GM12878 (cell line): ENCODE results near the gene CYP4F8. TPM values are rescaled to one million over a fixed set of nuclear protein-coding genes. Genes with fewer than 3 reads are reported as not detected.

Experiments
- ATAC-seq: fragments of 200-7000 bp; cut with Tn5 transposase; 3 replicates; pipeline ENCODE4 v1.9.1; 2020; ENCODE audit warnings: mild to moderate bottlenecking, moderate library complexity
- BruUV-seq: library from RNA; stranded (reverse); fragments of 400-500 nt; replicated peaks from 2 replicates; lab custom pipeline; 2021; lab: Mats Ljungman, UMichigan
- CTCF ChIA-PET: fragments of 300-600 bp; sonication (Branson Sonifier 250); formaldehyde crosslinking; extraction: SDS; loops from one replicate; lab custom pipeline; 2021; ENCODE audit warnings: inconsistent platforms; lab: Yijun Ruan, JAX
- POLR2A ChIA-PET: fragments of 350-600 bp; formaldehyde crosslinking; extraction: SDS; loops from one replicate; lab custom pipeline; 2021; ENCODE audit warnings: inconsistent platforms; lab: Charles Lee
- RAD21 ChIA-PET: fragments of 300-600 bp; sonication (Branson Sonifier 250); formaldehyde crosslinking; loops from one replicate; lab custom pipeline; 2023; ENCODE audit warnings: antibody characterized with exemption; ENCODE audit not compliant: unreplicated experiment; lab: Charles Lee
- SMC1A ChIA-PET: fragments of 300-600 bp; sonication (Branson Sonifier 250); formaldehyde crosslinking; loops from one replicate; lab custom pipeline; 2023; ENCODE audit not compliant: unreplicated experiment, uncharacterized antibody; lab: Charles Lee
- DNase-seq: peaks from one replicate; pipeline ENCODE4 v3.0.0-alpha.2; 2011; ENCODE audit warnings: low read depth, low spot score
- FAIRE-seq: peaks from 3 replicates; lab custom pipeline; 2011; peaks lifted over from hg19 to GRCh38; lab: Jason Lieb, UNC
- H2AFZ ChIP-seq: 2 replicates; pipeline ENCODE4 v1.6.0; 2011; ENCODE audit warnings: low read depth, low read length, control low read depth; ENCODE audit not compliant: control insufficient read depth
- H3K27ac ChIP-seq: 2 replicates; pipeline ENCODE4 v1.5.1; 2011; ENCODE audit warnings: control low read depth; ENCODE audit not compliant: control insufficient read depth, insufficient read depth
- H3K27me3 ChIP-seq, 2 experiments: replicated peaks in 1 of 2; 2 replicates each; pipeline versions ENCODE4 v1.6.0 to v1.6.1; 2011; ENCODE audit warnings: low read length in 1 of 2; ENCODE audit not compliant: control insufficient read depth in 2 of 2, insufficient read depth in 2 of 2
- H3K36me3 ChIP-seq, 2 experiments: 2 replicates each; pipeline ENCODE4 v1.5.1; 2011; ENCODE audit warnings: low read length in 1 of 2; ENCODE audit not compliant: control insufficient read depth in 2 of 2, insufficient read depth in 2 of 2
- H3K4me1 ChIP-seq: 2 replicates; pipeline ENCODE4 v1.6.1; 2011; ENCODE audit warnings: mild to moderate bottlenecking, low read length, moderate library complexity, mixed read lengths; ENCODE audit not compliant: control insufficient read depth, insufficient read depth
- H3K4me2 ChIP-seq: 2 replicates; pipeline ENCODE4 v1.6.0; 2011; ENCODE audit warnings: control low read depth; ENCODE audit not compliant: control insufficient read depth, insufficient read depth
- H3K4me3 ChIP-seq: fragments of 200-600 bp; sonication (generic); 2 replicates; pipeline ENCODE4 v1.5.1; 2016
- H3K79me2 ChIP-seq: 2 replicates; pipeline ENCODE4 v1.6.0; 2011; ENCODE audit warnings: low read length; ENCODE audit not compliant: control insufficient read depth, insufficient read depth
- H3K9ac ChIP-seq: 2 replicates; pipeline ENCODE4 v1.8.0; 2011; ENCODE audit warnings: low read length, control low read depth, mixed read lengths; ENCODE audit not compliant: control insufficient read depth, insufficient read depth
- H3K9me3 ChIP-seq: replicated peaks from 3 replicates; pipeline ENCODE4 v1.5.1; 2011; ENCODE audit warnings: mild to moderate bottlenecking, low read length; ENCODE audit not compliant: control insufficient read depth, insufficient read depth
- H4K20me1 ChIP-seq: 2 replicates; pipeline ENCODE4 v1.6.0; 2011; ENCODE audit not compliant: control insufficient read depth, insufficient read depth
- CHD2 ChIP-seq: IDR thresholded peaks from 2 replicates; pipeline ENCODE4 v1.6.1; 2011; ENCODE audit warnings: low read depth, low read length, improper control_type of control experiment, borderline replicate concordance
- ETV6 ChIP-seq, 2 experiments: fragments of 450-650 bp in 1 of 2; IDR thresholded peaks in 1 of 2; conservative IDR thresholded peaks in 1 of 2; 2 replicates each; pipeline ENCODE4 v1.6.1; 2014; ENCODE audit warnings: antibody characterized with exemption in 1 of 2, borderline replicate concordance in 1 of 2, low read depth in 1 of 2, mild to moderate bottlenecking in 1 of 2, moderate library complexity in 1 of 2
- GATAD2B ChIP-seq: fragments of 450-650 bp; conservative IDR thresholded peaks from 2 replicates; pipeline ENCODE4 v1.6.1; 2017; ENCODE audit warnings: low read depth, mild to moderate bottlenecking, moderate library complexity
- IKZF1 ChIP-seq: fragments of 450-650 bp; conservative IDR thresholded peaks from 2 replicates; pipeline ENCODE4 v1.6.1; 2017; ENCODE audit warnings: antibody characterized with exemption, mild to moderate bottlenecking
- MEF2A ChIP-seq: IDR thresholded peaks from 2 replicates; pipeline ENCODE4 v1.6.1; 2011; ENCODE audit warnings: low read depth, mild to moderate bottlenecking, low read length, moderate library complexity; ENCODE audit not compliant: insufficient read depth
- MYC ChIP-seq: IDR thresholded peaks from 2 replicates; pipeline ENCODE4 v1.6.1; 2011; ENCODE audit warnings: mild to moderate bottlenecking, low read length, moderate library complexity, inconsistent platforms; ENCODE audit not compliant: insufficient read depth, insufficient replicate concordance, insufficient read length, severe bottlenecking
- POLR2A ChIP-seq: IDR thresholded peaks from 2 replicates; pipeline ENCODE4 v1.6.1; 2011; ENCODE audit warnings: low read depth, mild to moderate bottlenecking, low read length
- SMARCA5 ChIP-seq: fragments of 450-650 bp; IDR thresholded peaks from 2 replicates; pipeline ENCODE4 v1.6.1; 2017; ENCODE audit warnings: mild to moderate bottlenecking
- SP1 ChIP-seq: IDR thresholded peaks from one replicate; pipeline ENCODE4 v1.6.1; 2011; ENCODE audit warnings: low read depth, low read length
- SREBF2 ChIP-seq: IDR thresholded peaks from 2 replicates; pipeline ENCODE4 v1.6.1; 2012; ENCODE audit warnings: mild to moderate bottlenecking, low read length
- WRNIP1 ChIP-seq: IDR thresholded peaks from 2 replicates; pipeline ENCODE4 v1.6.1; 2011; ENCODE audit warnings: low read depth, low read length, improper control_type of control experiment, borderline replicate concordance
- WGBS: methylation state at CpG from one replicate; pipeline ENCODE4 v1.1.6; 2016; ENCODE audit warnings: low lambda C conversion rate; ENCODE audit not compliant: insufficient replicate concordance, insufficient coverage; ENCODE audit errors: missing lambda C conversion rate; 5-methylcytosine and 5-hydroxymethylcytosine counted together
- in situ Hi-C: fragments of 300-500 bp; cut with MboI; formaldehyde crosslinking; loops from 9 replicates; pipeline ENCODE4 v1.14.3; 2018; ENCODE audit warnings: mixed read lengths
- intact Hi-C: fragments of 100-400 bp; cut with micrococcal nuclease; formaldehyde crosslinking; loops from one replicate; pipeline ENCODE4 v1.14.2; 2022; ENCODE audit not compliant: unreplicated experiment
- polyA plus RNA-seq, 11 experiments: library from polyadenylated mRNA; depleted of rRNA in 4 of 11; unstranded in 6 of 11; stranded (reverse) in 5 of 11; fragments of >200 nt; fragmentation: Nextera tagmentation in 4 of 11; fragmentation: Illumina TruSeq in 1 of 11; extraction: Ambion mirVana in 4 of 11; extraction: Trizol in 1 of 11; gene quantifications; 1 replicate in 1 of 11; 2 replicates in 10 of 11; pipeline versions ENCODE4 v1.2.1 to v1.2.3, GENCODE V29; 2011 to 2016; ENCODE audit warnings: inconsistent platforms in 2 of 11, missing spikeins in 2 of 11, low read depth in 1 of 11
- total RNA-seq, 4 experiments: library from RNA; depleted of rRNA in 3 of 4; stranded (reverse); fragments of >200 nt in 3 of 4; fragmentation: Illumina TruSeq in 1 of 4; extraction: Trizol in 1 of 4; gene quantifications; 2 replicates each; pipeline versions ENCODE4 v1.2.1 to v1.2.3, GENCODE V29; 2013 to 2021
- TF ChIP-seq, protein P1 (sequence below): IDR thresholded peaks from 2 replicates; pipeline ENCODE4 v1.6.1; 2012; ENCODE audit warnings: improper control_type of control experiment, low read depth, low read length; ENCODE audit not compliant: insufficient replicate concordance

CYP4F8 gene
- total and polyA plus RNA-seq, 10 of the 15 experiments (the other 5 are each of a cell fraction or from before 2014, with no cell fraction given), result not detected

DNA sequence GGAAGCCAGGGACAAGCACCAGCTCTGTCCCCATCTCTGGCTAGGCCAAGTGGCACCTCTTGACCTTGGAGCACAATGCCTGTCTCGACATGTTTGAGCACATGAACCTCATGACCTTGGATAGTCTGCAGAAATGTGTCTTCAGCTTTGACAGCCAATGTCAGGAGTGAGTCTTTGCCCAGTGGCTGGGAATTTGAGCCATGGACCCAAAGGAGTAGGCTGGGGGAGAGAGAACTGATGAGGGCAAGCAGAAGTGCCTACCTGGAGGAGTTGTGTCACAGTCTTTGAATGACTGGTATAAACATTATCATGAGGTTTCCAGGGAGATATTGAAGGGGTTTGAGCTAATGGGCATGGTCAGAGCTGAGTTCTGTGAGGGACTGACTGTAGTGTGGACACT, 51.2 kb downstream of the CYP4F8 start:
- no peaks in the 10 kb centered on the region for H4K20me1 ChIP-seq
- no peak for DNase-seq
- ChIA-PET SMC1A (no interaction called here), CTCF (no interaction called here), POLR2A (no interaction called here), RAD21 (no interaction called here)
- no peak overlapping the region for H3K4me3 ChIP-seq
- H3K4me2 ChIP-seq, result no peak overlapping the region
- no peaks in the 10 kb centered on the region for H3K9me3 ChIP-seq
- WGBS, result 8% methylated on average over 1 of the region's 1 CpG
- H2AFZ ChIP-seq, result no peak overlapping the region
- no peaks in the 10 kb centered on the region for H3K36me3 ChIP-seq
- H3K79me2 ChIP-seq, result no peaks in the 10 kb centered on the region
- no peak for FAIRE-seq
- in situ Hi-C loops, result no loop called here
- no peak overlapping the region for H3K27ac ChIP-seq
- no peak for TF ChIP-seq CHD2
- TF ChIP-seq SREBF2, result no peak
- no peak for TF ChIP-seq POLR2A
- TF ChIP-seq MEF2A, result no peak
- TF ChIP-seq SP1, result no peak
- no peak for TF ChIP-seq WRNIP1
- TF ChIP-seq MYC, result no peak
- TF ChIP-seq, protein P1, sequence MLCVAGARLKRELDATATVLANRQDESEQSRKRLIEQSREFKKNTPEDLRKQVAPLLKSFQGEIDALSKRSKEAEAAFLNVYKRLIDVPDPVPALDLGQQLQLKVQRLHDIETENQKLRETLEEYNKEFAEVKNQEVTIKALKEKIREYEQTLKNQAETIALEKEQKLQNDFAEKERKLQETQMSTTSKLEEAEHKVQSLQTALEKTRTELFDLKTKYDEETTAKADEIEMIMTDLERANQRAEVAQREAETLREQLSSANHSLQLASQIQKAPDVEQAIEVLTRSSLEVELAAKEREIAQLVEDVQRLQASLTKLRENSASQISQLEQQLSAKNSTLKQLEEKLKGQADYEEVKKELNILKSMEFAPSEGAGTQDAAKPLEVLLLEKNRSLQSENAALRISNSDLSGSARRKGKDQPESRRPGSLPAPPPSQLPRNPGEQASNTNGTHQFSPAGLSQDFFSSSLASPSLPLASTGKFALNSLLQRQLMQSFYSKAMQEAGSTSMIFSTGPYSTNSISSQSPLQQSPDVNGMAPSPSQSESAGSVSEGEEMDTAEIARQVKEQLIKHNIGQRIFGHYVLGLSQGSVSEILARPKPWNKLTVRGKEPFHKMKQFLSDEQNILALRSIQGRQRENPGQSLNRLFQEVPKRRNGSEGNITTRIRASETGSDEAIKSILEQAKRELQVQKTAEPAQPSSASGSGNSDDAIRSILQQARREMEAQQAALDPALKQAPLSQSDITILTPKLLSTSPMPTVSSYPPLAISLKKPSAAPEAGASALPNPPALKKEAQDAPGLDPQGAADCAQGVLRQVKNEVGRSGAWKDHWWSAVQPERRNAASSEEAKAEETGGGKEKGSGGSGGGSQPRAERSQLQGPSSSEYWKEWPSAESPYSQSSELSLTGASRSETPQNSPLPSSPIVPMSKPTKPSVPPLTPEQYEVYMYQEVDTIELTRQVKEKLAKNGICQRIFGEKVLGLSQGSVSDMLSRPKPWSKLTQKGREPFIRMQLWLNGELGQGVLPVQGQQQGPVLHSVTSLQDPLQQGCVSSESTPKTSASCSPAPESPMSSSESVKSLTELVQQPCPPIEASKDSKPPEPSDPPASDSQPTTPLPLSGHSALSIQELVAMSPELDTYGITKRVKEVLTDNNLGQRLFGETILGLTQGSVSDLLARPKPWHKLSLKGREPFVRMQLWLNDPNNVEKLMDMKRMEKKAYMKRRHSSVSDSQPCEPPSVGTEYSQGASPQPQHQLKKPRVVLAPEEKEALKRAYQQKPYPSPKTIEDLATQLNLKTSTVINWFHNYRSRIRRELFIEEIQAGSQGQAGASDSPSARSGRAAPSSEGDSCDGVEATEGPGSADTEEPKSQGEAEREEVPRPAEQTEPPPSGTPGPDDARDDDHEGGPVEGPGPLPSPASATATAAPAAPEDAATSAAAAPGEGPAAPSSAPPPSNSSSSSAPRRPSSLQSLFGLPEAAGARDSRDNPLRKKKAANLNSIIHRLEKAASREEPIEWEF, result no peak
- TF ChIP-seq ETV6 (conservative IDR thresholded peaks at IDR 0.05 in 1 of 2, IDR thresholded peaks at IDR 0.05 in 1 of 2; ENCODE audit: borderline replicate concordance in 1 of 2, low read depth in 1 of 2), result no peak
- TF ChIP-seq IKZF1, result no peak
- TF ChIP-seq GATAD2B, result no peak
- no peak for TF ChIP-seq SMARCA5
- TF ChIP-seq, all 136 proteins: peak for 0
- intact Hi-C loops, result no loop called here
- no peak overlapping the region for H3K9ac ChIP-seq
- no peaks in the 10 kb centered on the region for H3K27me3 ChIP-seq
- no TSS peak for BruUV-seq
- no peak for ATAC-seq
- no peaks in the 10 kb centered on the region for H3K4me1 ChIP-seq
